ENCODE measurements around the gene MAP3K14. TPM values are rescaled to one million over a fixed set of nuclear protein-coding genes. Genes with fewer than 3 reads are reported as not detected.

The MAP3K14 gene
- polyA plus RNA-seq, 4 donors: 6.4 to 19.2 (median 11.1) TPM

GRCh38 chr17:45286286-45286685 is 30.5 kb downstream of the MAP3K14 start:
- Histone ChIP-seq H3K27me3 (ENCODE audit: control insufficient read depth in 3 of 3, insufficient read depth in 3 of 3, low read length in 3 of 3) (no peaks in the 10 kb centered on the region), H3K4me1 (ENCODE audit: control insufficient read depth in 3 of 3, insufficient read depth in 2 of 3, low read depth in 1 of 3, low read length in 2 of 3) (peaks cover 10 to 36% (median 19%) of the 10 kb centered on the region in 3 donors), H3K9me3 (ENCODE audit: control insufficient read depth in 2 of 2, insufficient read depth in 1 of 2, low read depth in 1 of 2, low read length in 1 of 2) (no peaks in the 10 kb centered on the region), H3K4me3 (ENCODE audit: low read depth in 1 of 3, low read length in 3 of 3) (no peak overlapping the region), H3K27ac (ENCODE audit: low read depth in 1 of 3, low read length in 2 of 3) (no peak overlapping the region), H3K36me3 (ENCODE audit: control insufficient read depth in 3 of 3, insufficient read depth in 2 of 3, low read depth in 1 of 3, low read length in 3 of 3) (peaks cover 9 to 95% (median 25%) of the 10 kb centered on the region in 3 donors)
- 88 to 96% (median 94%) methylated on average over 5 of the region's 5 CpGs for WGBS, 3 donors
- DNase-seq (no peak), FAIRE-seq (no peak)

- FAIRE-seq: no peak
- peaks cover 9 to 27% (median 10%) of the 10 kb centered on the region in 3 donors for H3K4me1 ChIP-seq (ENCODE audit: control insufficient read depth in 3 of 3, insufficient read depth in 2 of 3, low read depth in 1 of 3, low read length in 2 of 3)
These were observed 32.4 kb downstream of the MAP3K14 start for GRCh38 chr17:45284176-45285140.

GRCh38 chr17:45283711-45284110 is 33.1 kb downstream of the MAP3K14 start:
- 85 to 95% (median 91%) methylated on average over 10 of the region's 10 CpGs for WGBS, 3 donors
- FAIRE-seq (no peak), DNase-seq (no peak)
- Histone ChIP-seq H3K4me3 (ENCODE audit: low read depth in 1 of 3, low read length in 3 of 3) (no peak overlapping the region), H3K4me1 (ENCODE audit: control insufficient read depth in 3 of 3, insufficient read depth in 2 of 3, low read depth in 1 of 3, low read length in 2 of 3) (peaks cover 4 to 20% (median 10%) of the 10 kb centered on the region in 3 donors), H3K27ac (ENCODE audit: low read depth in 1 of 3, low read length in 2 of 3) (peak overlapping the region in 1 of 3 donors; percentile 51), H3K9me3 (ENCODE audit: control insufficient read depth in 2 of 2, insufficient read depth in 1 of 2, low read depth in 1 of 2, low read length in 1 of 2) (no peaks in the 10 kb centered on the region), H3K36me3 (ENCODE audit: control insufficient read depth in 3 of 3, insufficient read depth in 2 of 3, low read depth in 1 of 3, low read length in 3 of 3) (peaks cover 5 to 83% (median 17%) of the 10 kb centered on the region in 3 donors), H3K27me3 (ENCODE audit: control insufficient read depth in 3 of 3, insufficient read depth in 3 of 3, low read length in 3 of 3) (no peaks in the 10 kb centered on the region)

More at GRCh38 chr17:45284176-45285140, 32.4 kb downstream of the MAP3K14 start:
- 85 to 88% (median 85%) methylated on average over 21 of the region's 21 CpGs for WGBS, 3 donors
- Histone ChIP-seq H3K27me3 (ENCODE audit: control insufficient read depth in 3 of 3, insufficient read depth in 3 of 3, low read length in 3 of 3) (no peaks in the 10 kb centered on the region), H3K36me3 (ENCODE audit: control insufficient read depth in 3 of 3, insufficient read depth in 2 of 3, low read depth in 1 of 3, low read length in 3 of 3) (peaks cover 9 to 87% (median 21%) of the 10 kb centered on the region in 3 donors), H3K4me3 (ENCODE audit: low read depth in 1 of 3, low read length in 3 of 3) (no peak overlapping the region), H3K9me3 (ENCODE audit: control insufficient read depth in 2 of 2, insufficient read depth in 1 of 2, low read depth in 1 of 2, low read length in 1 of 2) (no peaks in the 10 kb centered on the region), H3K27ac (ENCODE audit: low read depth in 1 of 3, low read length in 2 of 3) (no peak overlapping the region)
- no peak for DNase-seq

GRCh38 chr17:45282683-45283644 is 33.9 kb downstream of the MAP3K14 start:
- Histone ChIP-seq H3K9me3 (ENCODE audit: control insufficient read depth in 2 of 2, insufficient read depth in 1 of 2, low read depth in 1 of 2, low read length in 1 of 2) (no peaks in the 10 kb centered on the region), H3K27me3 (ENCODE audit: control insufficient read depth in 3 of 3, insufficient read depth in 3 of 3, low read length in 3 of 3) (no peaks in the 10 kb centered on the region), H3K27ac (ENCODE audit: low read depth in 1 of 3, low read length in 2 of 3) (peak overlapping the region in 1 of 3 donors; percentile 51), H3K36me3 (ENCODE audit: control insufficient read depth in 3 of 3, insufficient read depth in 2 of 3, low read depth in 1 of 3, low read length in 3 of 3) (peaks cover 3 to 78% (median 16%) of the 10 kb centered on the region in 3 donors), H3K4me3 (ENCODE audit: low read depth in 1 of 3, low read length in 3 of 3) (no peak overlapping the region), H3K4me1 (ENCODE audit: control insufficient read depth in 3 of 3, insufficient read depth in 2 of 3, low read depth in 1 of 3, low read length in 2 of 3) (peaks cover 2 to 15% (median 9%) of the 10 kb centered on the region in 3 donors)
- WGBS, 3 donors: 71 to 79% (median 77%) methylated on average over 21 of the region's 21 CpGs
- FAIRE-seq (no peak), DNase-seq (no peak)

GRCh38 chr17:45279898-45280297 is 36.9 kb downstream of the MAP3K14 start:
- Histone ChIP-seq H3K36me3 (ENCODE audit: control insufficient read depth in 3 of 3, insufficient read depth in 2 of 3, low read depth in 1 of 3, low read length in 3 of 3) (peaks cover 0 to 50% (median 8%) of the 10 kb centered on the region in 3 donors), H3K4me3 (ENCODE audit: low read depth in 1 of 3, low read length in 3 of 3) (no peak overlapping the region), H3K9me3 (ENCODE audit: control insufficient read depth in 2 of 2, insufficient read depth in 1 of 2, low read depth in 1 of 2, low read length in 1 of 2) (no peaks in the 10 kb centered on the region), H3K27me3 (ENCODE audit: control insufficient read depth in 3 of 3, insufficient read depth in 3 of 3, low read length in 3 of 3) (no peaks in the 10 kb centered on the region), H3K4me1 (ENCODE audit: control insufficient read depth in 3 of 3, insufficient read depth in 2 of 3, low read depth in 1 of 3, low read length in 2 of 3) (peaks cover 0 to 12% (median 5%) of the 10 kb centered on the region in 3 donors), H3K27ac (ENCODE audit: low read depth in 1 of 3, low read length in 2 of 3) (no peak overlapping the region)
- FAIRE-seq (no peak), DNase-seq (no peak)
- 33 to 66% (median 44%) methylated on average over 3 of the region's 3 CpGs for WGBS, 3 donors

- no peaks in the 10 kb centered on the region for H3K27me3 ChIP-seq (ENCODE audit: control insufficient read depth in 3 of 3, insufficient read depth in 3 of 3, low read length in 3 of 3)
- peak overlapping the region; percentile 41 to 66 (median 63) for H3K27ac ChIP-seq (ENCODE audit: low read depth in 1 of 3, low read length in 2 of 3)
- DNase-seq (no peak), FAIRE-seq (no peak)
- peaks cover 2 to 47% (median 5%) of the 10 kb centered on the region in 3 donors for H3K36me3 ChIP-seq (ENCODE audit: control insufficient read depth in 3 of 3, insufficient read depth in 2 of 3, low read depth in 1 of 3, low read length in 3 of 3)
- no peaks in the 10 kb centered on the region for H3K9me3 ChIP-seq (ENCODE audit: control insufficient read depth in 2 of 2, insufficient read depth in 1 of 2, low read depth in 1 of 2, low read length in 1 of 2)
- WGBS, 3 donors: 6 to 37% (median 23%) methylated on average over 7 of the region's 7 CpGs
- H3K4me1 ChIP-seq (ENCODE audit: control insufficient read depth in 3 of 3, insufficient read depth in 2 of 3, low read depth in 1 of 3, low read length in 2 of 3): peaks cover 0 to 12% (median 5%) of the 10 kb centered on the region in 3 donors
- no peak overlapping the region for H3K4me3 ChIP-seq (ENCODE audit: low read depth in 1 of 3, low read length in 3 of 3)
These were observed 38.8 kb downstream of the MAP3K14 start for GRCh38 chr17:45277992-45278391.

GRCh38 chr17:45277216-45277849 is 39.5 kb downstream of the MAP3K14 start:
- H3K4me3 ChIP-seq (ENCODE audit: low read depth in 1 of 3, low read length in 3 of 3): no peak overlapping the region

More at GRCh38 chr17:45277216-45277849, 39.5 kb downstream of the MAP3K14 start:
- 10 to 32% (median 17%) methylated on average over 16 of the region's 16 CpGs for whole genome bisulfite sequencing, 3 donors
- Histone ChIP-seq H3K4me1 (ENCODE audit: control insufficient read depth in 3 of 3, insufficient read depth in 2 of 3, low read depth in 1 of 3, low read length in 2 of 3) (peaks cover 0 to 12% (median 5%) of the 10 kb centered on the region in 3 donors), H3K9me3 (ENCODE audit: control insufficient read depth in 2 of 2, insufficient read depth in 1 of 2, low read depth in 1 of 2, low read length in 1 of 2) (no peaks in the 10 kb centered on the region), H3K36me3 (ENCODE audit: control insufficient read depth in 3 of 3, insufficient read depth in 2 of 3, low read depth in 1 of 3, low read length in 3 of 3) (peaks cover 4 to 43% (median 6%) of the 10 kb centered on the region in 3 donors), H3K27ac (ENCODE audit: low read depth in 1 of 3, low read length in 2 of 3) (peak overlapping the region; percentile 41 to 66 (median 63)), H3K27me3 (ENCODE audit: control insufficient read depth in 3 of 3, insufficient read depth in 3 of 3, low read length in 3 of 3) (no peaks in the 10 kb centered on the region)
- DNase-seq (peak; percentile 96 to 99), FAIRE-seq (no peak)
